Prostate gland (tissue), 2 donors: ENCODE measurements around the gene DMD.

Source experiments
- CTCF ChIP-seq, 4 experiments: fragments of 200-600 bp in 2 of 4; fragments of 450-650 bp in 2 of 4; sonication (generic) in 2 of 4; IDR thresholded peaks; 1 replicate in 3 of 4; 2 replicates in 1 of 4; pipeline ENCODE4 v1.5.1; 2016 to 2019; ENCODE audit warnings: antibody characterized with exemption in 4 of 4, mild to moderate bottlenecking in 2 of 4, moderate library complexity in 2 of 4
- POLR2A ChIP-seq: fragments of 450-650 bp; IDR thresholded peaks from one replicate; pipeline ENCODE4 v1.6.1; 2016; ENCODE audit warnings: antibody characterized with exemption, mild to moderate bottlenecking
- POLR2AphosphoS5 ChIP-seq: sonication (generic); formaldehyde crosslinking; IDR thresholded peaks from one replicate; pipeline ENCODE4 v1.6.1; 2017; ENCODE audit warnings: antibody characterized with exemption

- TF ChIP-seq CTCF (IDR thresholded peaks at IDR 0.05) (no peak), POLR2A (no peak), POLR2AphosphoS5 (no peak)
These were observed 943.1 kb downstream of the DMD start for GRCh38 chrX:32268207-32268606.
